ENCODE results near the gene SLC12A6.
"Not testable (repeated sequence)": the region's sequence is repeated elsewhere in the genome, so short reads cannot be mapped to it uniquely, and the experiment has no call there.

SLC12A6 gene

GRCh38 chr15:34353627-34354026, 16.0 kb upstream of the SLC12A6 start:
- H3K27ac ChIP-seq (ENCODE audit: poor library complexity, severe bottlenecking) = no peak overlapping the region
- no peak overlapping the region for H3K4me3 ChIP-seq (ENCODE audit: severe bottlenecking)
- DNase-seq (ENCODE audit: low spot score) (no peak), ATAC-seq (ENCODE audit: low read depth) (no peak; the same call in 2 of the 3 replicates)
- H3K27me3 ChIP-seq (ENCODE audit: insufficient read depth, poor library complexity, severe bottlenecking) = no peaks in the 10 kb centered on the region
- no peaks in the 10 kb centered on the region for H3K4me1 ChIP-seq (ENCODE audit: insufficient read depth, poor library complexity, severe bottlenecking)
- H3K36me3 ChIP-seq (ENCODE audit: low read depth) = peaks cover 23% of the 10 kb centered on the region
- no peaks in the 10 kb centered on the region for H3K9me3 ChIP-seq (ENCODE audit: severe bottlenecking)
- TF ChIP-seq CTCF (IDR thresholded peaks at IDR 0.05; ENCODE audit: poor library complexity, severe bottlenecking) = no peak

- not testable (repeated sequence) for ATAC-seq (ENCODE audit: low read depth); H3K27ac ChIP-seq (ENCODE audit: poor library complexity, severe bottlenecking); H3K4me3 ChIP-seq (ENCODE audit: severe bottlenecking); H3K9me3 ChIP-seq (ENCODE audit: severe bottlenecking); H3K4me1 ChIP-seq (ENCODE audit: insufficient read depth, poor library complexity, severe bottlenecking); DNase-seq (ENCODE audit: low spot score); H3K27me3 ChIP-seq (ENCODE audit: insufficient read depth, poor library complexity, severe bottlenecking)
- peaks cover 17% of the 10 kb centered on the region for H3K36me3 ChIP-seq (ENCODE audit: low read depth)
Observed at GRCh38 chr15:34352996-34353395, 15.4 kb upstream of the SLC12A6 start.

- H3K9me3 ChIP-seq (ENCODE audit: severe bottlenecking) = no peaks in the 10 kb centered on the region
- ATAC-seq (ENCODE audit: low read depth) (no peak), DNase-seq (ENCODE audit: low spot score) (no peak)
- TF ChIP-seq CTCF (IDR thresholded peaks at IDR 0.05; ENCODE audit: poor library complexity, severe bottlenecking) = no peak
- H3K4me3 ChIP-seq (ENCODE audit: severe bottlenecking) = no peak overlapping the region
- no peaks in the 10 kb centered on the region for H3K36me3 ChIP-seq (ENCODE audit: low read depth)
- H3K27ac ChIP-seq (ENCODE audit: poor library complexity, severe bottlenecking) = no peak overlapping the region
- H3K27me3 ChIP-seq (ENCODE audit: insufficient read depth, poor library complexity, severe bottlenecking) = no peaks in the 10 kb centered on the region
- H3K4me1 ChIP-seq (ENCODE audit: insufficient read depth, poor library complexity, severe bottlenecking) = no peaks in the 10 kb centered on the region
Observed at GRCh38 chr15:34349769-34350168, 12.2 kb upstream of the SLC12A6 start.

GRCh38 chr15:34348735-34349300, 11.2 kb upstream of the SLC12A6 start:
- H3K27ac ChIP-seq (ENCODE audit: poor library complexity, severe bottlenecking) = no peak overlapping the region
- H3K27me3 ChIP-seq (ENCODE audit: insufficient read depth, poor library complexity, severe bottlenecking) = no peaks in the 10 kb centered on the region
- DNase-seq (ENCODE audit: low spot score) (no peak), ATAC-seq (ENCODE audit: low read depth) (no peak)
- no peaks in the 10 kb centered on the region for H3K36me3 ChIP-seq (ENCODE audit: low read depth)
- no peak for TF ChIP-seq CTCF (IDR thresholded peaks at IDR 0.05; ENCODE audit: poor library complexity, severe bottlenecking)
- H3K4me1 ChIP-seq (ENCODE audit: insufficient read depth, poor library complexity, severe bottlenecking) = no peaks in the 10 kb centered on the region
- H3K9me3 ChIP-seq (ENCODE audit: severe bottlenecking) = no peaks in the 10 kb centered on the region
- H3K4me3 ChIP-seq (ENCODE audit: severe bottlenecking) = no peak overlapping the region

GRCh38 chr15:34347951-34348638, 10.5 kb upstream of the SLC12A6 start:
- H3K9me3 ChIP-seq (ENCODE audit: severe bottlenecking) = no peaks in the 10 kb centered on the region
- TF ChIP-seq CTCF (IDR thresholded peaks at IDR 0.05; ENCODE audit: poor library complexity, severe bottlenecking) = no peak
- DNase-seq (ENCODE audit: low spot score) (no peak), ATAC-seq (ENCODE audit: low read depth) (no peak)
- no peaks in the 10 kb centered on the region for H3K4me1 ChIP-seq (ENCODE audit: insufficient read depth, poor library complexity, severe bottlenecking)
- H3K4me3 ChIP-seq (ENCODE audit: severe bottlenecking) = no peak overlapping the region
- no peak overlapping the region for H3K27ac ChIP-seq (ENCODE audit: poor library complexity, severe bottlenecking)
- no peaks in the 10 kb centered on the region for H3K27me3 ChIP-seq (ENCODE audit: insufficient read depth, poor library complexity, severe bottlenecking)
- no peaks in the 10 kb centered on the region for H3K36me3 ChIP-seq (ENCODE audit: low read depth)
